ENCODE results near the gene RHD.
"Not testable (repeated sequence)": the region's sequence is repeated elsewhere in the genome, so short reads cannot be mapped to it uniquely, and the experiment has no call there.

The RHD gene

GRCh38 chr1:25257196-25257595 is 15.1 kb upstream of the RHD start:
- DNase-seq = peak; percentile 56

DNA sequence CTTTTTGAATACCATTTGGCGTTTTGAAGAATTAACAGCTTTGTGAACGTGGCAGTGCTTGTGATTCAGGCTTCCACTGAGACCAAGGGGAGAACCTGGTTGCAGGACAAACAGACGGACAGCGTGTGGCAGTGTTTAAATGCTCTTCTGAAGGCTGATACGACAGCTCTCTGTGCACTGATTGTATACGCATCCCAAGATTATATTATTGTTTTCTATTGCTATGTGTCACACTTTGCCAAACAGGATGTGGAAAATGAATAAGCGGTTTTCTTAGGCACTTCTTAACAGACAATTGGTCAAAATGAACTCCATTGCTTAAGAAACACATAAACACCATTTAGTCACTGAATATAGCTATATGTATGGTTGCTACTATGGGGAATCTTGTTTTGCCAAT is 12.5 kb upstream of the RHD start:
- peak; percentile 54 for DNase-seq

DNA sequence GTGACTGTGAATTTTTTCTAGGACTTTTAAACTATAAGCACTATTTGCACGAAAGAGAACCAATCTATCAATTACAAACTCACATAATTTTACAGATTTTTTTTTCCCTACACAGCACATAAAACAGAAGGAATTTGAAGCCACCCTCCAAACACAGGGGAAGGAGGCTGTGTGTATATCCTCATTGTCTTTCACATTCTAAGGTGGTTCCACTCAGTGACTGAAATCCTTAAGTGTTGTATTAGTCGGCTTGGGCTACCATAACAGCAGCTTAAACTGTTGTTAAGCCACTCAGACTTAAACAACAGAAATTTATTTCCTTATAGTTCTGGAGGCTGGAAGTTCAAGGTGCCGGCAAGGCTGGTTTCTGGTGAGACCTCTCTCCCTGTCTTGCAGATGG is 12.0 kb upstream of the RHD start:
- not testable (repeated sequence) for DNase-seq

DNA sequence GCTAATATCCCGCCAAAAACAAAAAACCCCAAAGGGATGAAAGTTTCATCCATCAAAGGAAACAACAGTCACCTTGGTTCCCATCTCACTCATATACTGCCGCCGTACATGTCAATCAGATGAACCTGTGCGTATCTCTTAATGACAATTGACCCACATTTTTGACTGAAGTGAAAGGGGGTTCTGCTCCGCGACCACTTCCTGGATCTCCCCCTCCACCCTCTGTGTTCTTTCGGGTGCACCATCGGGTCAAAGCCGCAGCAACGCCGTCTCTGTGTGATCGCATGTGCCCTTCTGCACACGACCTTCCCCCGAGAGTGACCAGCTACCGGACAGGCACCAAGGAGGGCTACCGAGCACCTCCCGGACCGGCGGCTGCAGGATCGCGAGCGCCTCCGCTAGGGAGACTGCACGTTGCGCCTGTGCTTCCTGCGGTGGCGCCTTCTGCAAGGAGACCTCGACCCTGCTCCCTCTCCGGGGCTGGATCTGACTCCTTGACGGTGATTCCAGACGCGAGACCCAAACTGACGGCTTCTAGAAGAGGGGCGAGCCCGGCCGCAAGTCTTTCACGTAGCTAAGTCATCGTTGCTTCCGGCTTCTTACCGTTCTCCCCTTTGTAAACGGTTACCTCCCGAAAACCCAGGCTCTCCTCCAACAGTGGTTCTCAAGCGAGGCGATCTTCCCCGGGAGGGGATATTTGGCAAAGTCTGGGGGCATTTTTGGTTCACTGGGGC is 5.6 kb upstream of the RHD start:
- not testable (repeated sequence) for DNase-seq

- not testable (repeated sequence) for DNase-seq
These were observed 4.8 kb upstream of the RHD start for GRCh38 chr1:25267288-25268142.

DNA sequence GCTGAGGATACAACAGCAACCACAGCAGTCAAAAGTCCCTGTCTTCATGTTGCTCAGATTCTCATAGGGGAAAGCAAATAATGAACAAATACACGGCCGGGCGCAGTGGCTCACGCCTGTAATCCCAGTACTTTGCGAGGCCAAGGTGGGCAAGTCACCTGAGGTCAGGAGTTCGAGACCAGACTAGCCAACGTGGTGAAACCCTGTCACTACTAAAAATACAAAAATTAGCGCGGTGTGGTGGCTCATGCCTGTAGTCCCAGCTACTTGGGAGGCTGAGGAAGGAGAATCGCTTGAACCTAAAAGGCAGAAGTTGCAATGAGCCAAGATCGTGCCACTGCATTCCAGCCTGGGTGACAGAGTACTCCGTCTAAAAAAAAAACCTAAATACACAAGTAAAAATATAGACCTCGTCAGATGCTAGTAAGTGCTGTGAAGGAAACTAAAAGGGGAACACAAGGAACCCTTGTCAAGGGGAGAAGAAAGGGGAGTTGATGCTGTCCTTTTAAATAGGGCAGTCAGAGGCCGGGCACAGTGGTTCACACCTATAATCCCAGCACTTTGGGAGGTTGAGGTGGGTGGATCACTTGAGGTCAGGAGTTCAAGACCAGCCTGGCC is 4.1 kb upstream of the RHD start:
- DNase-seq = not testable (repeated sequence)

DNA sequence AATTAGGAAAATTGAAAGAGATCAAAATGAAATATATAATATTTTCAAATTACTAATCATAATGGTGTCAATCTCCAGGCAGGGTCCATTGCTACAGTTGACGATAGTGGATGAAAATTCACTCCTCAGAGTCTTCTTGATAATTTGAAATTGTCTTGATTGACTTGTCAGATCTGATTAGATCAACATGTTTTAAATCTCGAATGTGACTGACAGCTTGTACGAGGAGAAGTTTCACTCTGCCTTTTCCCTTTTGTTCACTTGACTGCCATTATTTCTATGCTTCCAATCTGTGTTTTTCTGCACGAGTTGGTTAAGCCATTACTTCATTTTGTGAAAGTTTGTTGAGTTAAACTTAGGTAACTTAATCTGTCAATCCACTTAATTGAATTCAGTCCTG is 3.3 kb downstream of the RHD start:
- not testable (repeated sequence) for DNase-seq

DNA sequence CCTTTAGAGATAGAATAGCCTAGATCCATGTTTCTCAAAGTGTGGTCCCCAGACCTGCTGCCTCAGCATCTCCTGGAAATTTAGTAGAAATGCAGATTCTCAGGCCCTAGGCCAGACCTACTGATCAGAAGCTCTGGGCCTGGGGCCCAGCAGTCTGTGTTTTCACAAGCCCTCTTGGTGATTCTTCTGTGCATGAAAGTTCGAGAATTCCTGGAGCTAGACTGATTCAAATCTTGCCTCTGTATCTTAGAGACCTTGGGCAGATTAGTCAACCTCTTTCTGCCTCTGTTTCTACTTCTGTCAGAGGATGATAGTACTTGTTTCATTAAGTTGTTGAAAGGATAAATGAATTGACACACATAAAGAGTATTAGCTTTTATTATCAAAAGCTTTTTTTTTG is 5.0 kb downstream of the RHD start:
- DNase-seq = not testable (repeated sequence)

GRCh38 chr1:25278358-25278757 is 6.0 kb downstream of the RHD start:
- DNase-seq = not testable (repeated sequence)

DNA sequence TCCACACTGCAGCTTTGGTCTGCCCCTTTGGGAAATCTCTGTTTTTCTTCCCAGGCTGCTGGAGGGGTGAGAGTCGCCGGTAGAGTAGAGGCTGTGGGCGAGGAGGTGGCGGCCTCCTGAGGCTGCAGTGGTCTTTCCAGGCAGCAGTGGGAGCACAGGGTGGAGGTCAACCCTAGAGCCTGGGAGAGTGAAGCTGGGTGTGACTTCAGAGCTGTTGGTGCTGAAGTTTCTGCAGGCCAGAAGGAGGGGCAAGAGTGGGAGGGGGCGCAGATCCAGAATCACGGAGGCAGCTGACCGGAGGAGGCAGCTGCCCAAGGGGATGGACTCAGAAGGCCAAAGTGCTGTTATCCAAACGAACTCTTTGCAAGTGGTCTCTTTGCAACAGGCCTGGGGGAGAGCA is 6.5 kb downstream of the RHD start:
- DNase-seq = not testable (repeated sequence)

GRCh38 chr1:25279693-25280111 is 7.4 kb downstream of the RHD start:
- DNase-seq = not testable (repeated sequence)

GRCh38 chr1:25285862-25286261 is 13.6 kb downstream of the RHD start:
- not testable (repeated sequence) for DNase-seq

DNA sequence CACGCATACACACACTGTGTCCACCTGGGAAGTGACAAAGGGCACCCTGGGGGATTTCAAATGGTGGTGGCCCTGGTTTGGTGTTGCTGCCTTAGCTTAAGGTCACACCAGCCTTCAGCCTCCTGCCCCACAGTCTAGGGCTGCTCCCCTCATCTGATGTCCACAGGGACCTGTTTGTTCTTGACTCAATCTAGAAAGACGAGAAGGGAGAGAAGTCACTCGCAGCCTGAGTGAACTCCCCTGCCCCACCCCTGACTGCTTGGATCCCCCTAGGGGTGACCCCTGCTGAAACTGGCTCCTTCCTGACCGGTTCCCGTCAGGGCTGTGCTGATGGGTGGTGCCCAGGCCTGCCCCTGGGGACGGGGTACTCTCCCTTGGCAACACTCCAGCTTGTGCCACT is 14.9 kb downstream of the RHD start:
- DNase-seq = not testable (repeated sequence)

DNA sequence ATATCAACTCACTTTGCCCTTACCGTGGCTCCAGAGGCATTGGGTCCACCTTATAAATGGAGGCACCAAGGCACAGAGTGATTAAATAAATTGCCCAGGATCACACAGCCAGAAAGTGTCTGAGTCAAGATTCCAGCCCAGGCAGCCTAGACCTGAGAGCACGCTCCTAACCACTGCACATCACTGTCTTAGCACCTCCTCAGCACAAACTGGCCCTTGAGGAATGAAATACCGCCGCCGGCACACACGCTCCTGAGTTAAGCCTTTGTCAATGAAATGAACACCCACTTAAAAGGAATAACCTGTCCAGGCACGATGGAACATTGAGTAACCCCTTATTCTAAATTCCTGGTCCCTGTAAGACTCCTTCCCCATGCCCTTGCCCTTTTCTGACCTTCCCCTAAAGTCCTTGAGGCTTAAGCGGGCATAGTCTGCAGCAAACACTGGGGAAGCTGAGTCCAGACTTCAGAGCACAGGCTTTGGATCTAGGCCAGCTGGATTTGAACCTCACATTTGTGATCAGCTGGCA is 16.3 kb downstream of the RHD start:
- not testable (repeated sequence) for DNase-seq

GRCh38 chr1:25290043-25290442 is 17.7 kb downstream of the RHD start:
- not testable (repeated sequence) for DNase-seq

DNA sequence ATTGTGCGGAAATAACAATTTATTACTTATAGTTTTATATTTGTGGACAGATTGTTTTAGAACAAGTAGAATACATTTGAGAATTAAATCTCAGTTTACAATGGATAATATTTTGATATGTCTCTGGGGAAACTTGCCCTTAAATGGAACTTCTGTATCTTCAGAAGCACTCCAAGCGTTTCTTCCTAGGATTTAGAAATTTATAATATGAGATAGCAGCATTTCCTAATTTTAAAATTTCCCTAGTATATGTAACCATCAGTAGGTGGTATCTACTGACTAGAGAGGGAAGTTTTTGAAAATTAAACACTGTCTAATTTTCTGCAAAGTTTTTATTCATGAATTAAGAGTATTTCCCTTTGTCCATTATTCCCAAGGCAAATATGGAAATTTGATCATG is 21.1 kb downstream of the RHD start:
- not testable (repeated sequence) for DNase-seq

DNA sequence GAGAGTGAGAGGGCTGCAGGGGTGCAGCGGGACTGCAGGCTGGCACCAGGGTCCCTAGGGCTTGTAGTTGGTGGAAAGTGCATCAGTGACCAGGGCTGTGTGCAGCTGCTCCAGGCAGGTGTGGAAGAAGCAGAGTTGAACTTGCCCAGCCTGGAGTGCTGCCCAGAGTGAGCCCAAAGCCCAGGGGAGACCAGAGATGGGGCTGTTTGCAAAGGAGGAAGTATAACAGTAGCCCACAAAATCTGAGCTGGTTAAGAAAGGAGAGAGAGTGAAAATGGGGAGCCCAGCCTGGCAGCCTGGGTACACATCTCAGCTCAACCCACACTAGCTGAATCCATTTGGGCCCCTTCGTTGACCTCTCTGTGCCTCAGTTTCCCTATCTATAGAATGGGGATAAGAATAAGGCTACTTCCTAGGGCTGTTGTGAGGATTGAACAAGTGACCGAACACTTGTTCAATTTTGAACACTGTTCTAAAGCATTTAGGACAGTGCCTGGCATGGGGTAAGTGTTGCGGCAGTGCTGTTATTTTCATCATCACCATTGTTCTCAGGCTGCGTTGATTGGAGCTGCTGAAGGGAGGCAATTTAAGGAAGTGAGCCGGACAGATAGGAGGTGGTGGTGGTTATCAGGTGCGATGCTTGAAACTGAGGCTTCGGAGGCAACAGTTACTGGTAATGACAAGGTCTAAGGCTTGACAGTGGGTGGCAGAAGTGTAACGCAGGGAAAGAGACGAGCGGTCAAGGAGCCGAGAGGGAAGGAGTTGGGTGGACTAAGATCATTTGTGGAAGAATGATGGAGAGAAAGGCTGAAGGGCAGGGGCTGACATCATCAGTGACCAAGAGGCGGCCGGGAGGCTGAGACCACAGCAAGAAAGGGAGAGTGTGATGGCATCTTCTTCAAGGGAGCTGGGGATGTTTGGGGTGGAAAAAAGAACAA is 22.8 kb downstream of the RHD start:
- DNase-seq = not testable (repeated sequence)

GRCh38 chr1:25296501-25296900 is 24.2 kb downstream of the RHD start:
- DNase-seq = not testable (repeated sequence)

- DNase-seq = not testable (repeated sequence)
These were observed 28.4 kb downstream of the RHD start for GRCh38 chr1:25300729-25301128.

DNA sequence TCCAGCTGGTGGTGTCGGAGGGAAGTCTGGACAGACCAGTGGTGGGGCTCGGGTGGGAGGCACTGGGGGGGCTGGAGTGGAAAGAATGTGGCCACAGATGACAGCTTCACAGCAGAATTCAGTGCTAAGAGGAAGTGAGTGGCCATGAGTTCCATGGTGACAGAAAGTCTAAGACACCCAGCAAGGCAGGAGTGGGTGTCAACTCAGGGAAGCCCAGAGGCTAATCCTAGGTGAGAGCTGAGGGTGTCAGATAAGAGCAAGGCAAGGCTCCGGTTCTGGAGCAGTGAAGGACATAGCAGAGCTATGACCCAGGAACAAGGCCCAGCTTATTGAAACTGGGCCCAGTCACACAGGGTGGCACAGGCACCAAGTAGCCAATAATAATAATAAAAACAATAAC is 30.0 kb downstream of the RHD start:
- DNase-seq = not testable (repeated sequence)

- DNase-seq = not testable (repeated sequence)
These were observed 32.6 kb downstream of the RHD start for GRCh38 chr1:25304936-25305335.

DNA sequence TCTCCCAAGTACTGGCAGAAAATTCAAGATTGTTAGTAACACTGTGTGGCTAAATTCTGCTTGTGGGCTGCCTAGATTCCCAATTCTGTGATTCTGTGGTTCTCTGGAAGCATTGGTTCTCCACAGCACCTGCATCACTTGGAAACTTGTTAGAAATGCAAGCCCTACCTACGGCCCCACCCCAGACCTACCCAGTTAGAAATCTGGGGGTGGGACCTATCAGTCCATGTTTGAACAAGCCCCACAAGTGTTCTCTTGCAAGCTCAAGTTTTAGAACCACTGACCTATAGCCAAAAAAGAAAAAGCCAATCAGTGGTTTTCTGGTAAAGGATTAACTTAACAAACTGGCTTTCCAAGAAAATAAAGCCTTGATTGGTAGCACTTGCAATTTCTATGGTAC is 35.9 kb downstream of the RHD start:
- not testable (repeated sequence) for DNase-seq

All from fibroblast of skin of back (primary cell).